Measurements from ENCODE around the gene P4HA1.
"Not testable (repeated sequence)": the region's sequence is repeated elsewhere in the genome, so short reads cannot be mapped to it uniquely, and the experiment has no call there.

P4HA1 gene

GRCh38 chr10:73096449-73097304, at the start of gene P4HA1:
Gene P4HA1, minus strand, starts transcription at chr10:73096866. Its CDS starts 21,983 bp downstream, at chr10:73074883.
- intact Hi-C loops (cut with DNase I) = loop anchor here (5.0 kb wide), 2 partner anchors 71 to 156 kb away; partner anchors contain the start of genes ECD, FAM149B1 and MRPS16
- peak; percentile 96 to 100 (median 99) for DNase-seq

GRCh38 chr10:73141603-73142002, 44.9 kb upstream of the P4HA1 start:
- no peak for DNase-seq

GRCh38 chr10:73139251-73139650, 42.6 kb upstream of the P4HA1 start:
- intact Hi-C loops (cut with DNase I) = no loop called here
- DNase-seq = no peak

More at GRCh38 chr10:73141603-73142002, 44.9 kb upstream of the P4HA1 start:
- intact Hi-C loops (cut with DNase I) = no loop called here

- no peak for DNase-seq
- intact Hi-C loops (cut with DNase I) = no loop called here
Measured at GRCh38 chr10:73136627-73137026, 40.0 kb upstream of the P4HA1 start.

GRCh38 chr10:73134727-73135126, 38.1 kb upstream of the P4HA1 start:
- no peak for DNase-seq

GRCh38 chr10:73131913-73132686, 35.4 kb upstream of the P4HA1 start:
- intact Hi-C loops (cut with DNase I) = no loop called here

More at GRCh38 chr10:73134727-73135126, 38.1 kb upstream of the P4HA1 start:
- intact Hi-C loops (cut with DNase I) = no loop called here

GRCh38 chr10:73131301-73131700, 34.6 kb upstream of the P4HA1 start:
- intact Hi-C loops (cut with DNase I) = no loop called here
- DNase-seq = no peak

More at GRCh38 chr10:73131913-73132686, 35.4 kb upstream of the P4HA1 start:
- no peak for DNase-seq

- DNase-seq = no peak
- intact Hi-C loops (cut with DNase I) = no loop called here
Measured at GRCh38 chr10:73126343-73126742, 29.7 kb upstream of the P4HA1 start.

- intact Hi-C loops (cut with DNase I) = no loop called here
- no peak for DNase-seq
Measured at GRCh38 chr10:73119952-73120351, 23.3 kb upstream of the P4HA1 start.

- DNase-seq = no peak
- intact Hi-C loops (cut with DNase I) = no loop called here
Measured at GRCh38 chr10:73119457-73119856, 22.8 kb upstream of the P4HA1 start.

GRCh38 chr10:73117976-73118743, 21.5 kb upstream of the P4HA1 start:
- intact Hi-C loops (cut with DNase I) = no loop called here
- peak in 1 of 42 donors; percentile 8 for DNase-seq

GRCh38 chr10:73116017-73116416, 19.4 kb upstream of the P4HA1 start:
- no peak for DNase-seq
- intact Hi-C loops (cut with DNase I) = no loop called here

GRCh38 chr10:73113551-73113950, 16.9 kb upstream of the P4HA1 start:
- DNase-seq = no peak
- intact Hi-C loops (cut with DNase I) = no loop called here

GRCh38 chr10:73112032-73112431, 15.4 kb upstream of the P4HA1 start:
- DNase-seq; intact Hi-C loops (cut with DNase I): not testable (repeated sequence)

GRCh38 chr10:73110345-73110849, 13.7 kb upstream of the P4HA1 start, which contains the start of gene NUDT13:
Gene NUDT13, plus strand, starts transcription at chr10:73110455. Its CDS starts 3,911 bp downstream, at chr10:73114366.
- intact Hi-C loops (cut with DNase I) = no loop called here
- DNase-seq = peak; percentile 32 to 93 (median 80)

GRCh38 chr10:73109248-73109652, 12.6 kb upstream of the P4HA1 start:
- DNase-seq; intact Hi-C loops (cut with DNase I): not testable (repeated sequence)

GRCh38 chr10:73106301-73106700, 9.6 kb upstream of the P4HA1 start:
- no peak for DNase-seq
- intact Hi-C loops (cut with DNase I) = no loop called here

GRCh38 chr10:73099141-73099540, 2.5 kb upstream of the P4HA1 start:
- no peak for DNase-seq
- intact Hi-C loops (cut with DNase I) = loop anchor here (5.0 kb wide), 2 partner anchors 68 to 153 kb away; partner anchors contain the start of genes ECD, FAM149B1 and MRPS16

GRCh38 chr10:73097305-73097670, 622 bp upstream of the P4HA1 start:
- no peak for DNase-seq
- intact Hi-C loops (cut with DNase I) = loop anchor here (5.0 kb wide), 2 partner anchors 70 to 155 kb away; partner anchors contain the start of genes ECD, FAM149B1 and MRPS16

All from head of caudate nucleus (tissue), 42 donors.